NCI-H146 treated with DMSO at 0.1 percent for 48 hours (cell line): Measurements from ENCODE around the gene STK4.

Experiments
- DNase-seq: peaks from one replicate; lab custom pipeline; 2025; ENCODE audit not compliant: unreplicated experiment; lab: John Stamatoyannopoulos, UW

STK4 gene

GRCh38 chr20:45104786-45105185, 138.5 kb downstream of the STK4 start:
- DNase-seq: no peak

GRCh38 chr20:45105317-45105716, 139.0 kb downstream of the STK4 start:
- no peak for DNase-seq

DNA sequence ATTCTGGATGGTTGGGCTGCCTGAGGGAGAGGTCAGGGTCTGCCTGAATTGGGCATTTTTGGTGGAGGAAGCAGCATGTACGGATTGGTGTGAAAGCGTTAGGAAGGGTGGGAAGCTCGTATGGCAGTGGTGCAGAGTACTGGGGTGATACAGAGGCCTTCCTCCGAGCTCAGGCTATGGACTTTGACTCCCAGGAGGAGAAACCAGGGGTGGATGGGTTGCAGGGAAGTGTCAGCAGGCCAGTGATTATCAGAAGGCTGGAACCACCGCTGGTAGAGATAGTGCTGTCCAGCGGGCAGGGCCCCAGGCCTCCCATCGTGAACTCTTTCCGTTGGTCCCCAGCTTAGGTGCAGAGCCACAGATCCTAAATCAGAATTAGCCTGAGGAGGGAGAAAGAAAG, 143.3 kb downstream of the STK4 start:
- no peak for DNase-seq

GRCh38 chr20:45110301-45110700, 144.0 kb downstream of the STK4 start:
- DNase-seq: no peak

DNA sequence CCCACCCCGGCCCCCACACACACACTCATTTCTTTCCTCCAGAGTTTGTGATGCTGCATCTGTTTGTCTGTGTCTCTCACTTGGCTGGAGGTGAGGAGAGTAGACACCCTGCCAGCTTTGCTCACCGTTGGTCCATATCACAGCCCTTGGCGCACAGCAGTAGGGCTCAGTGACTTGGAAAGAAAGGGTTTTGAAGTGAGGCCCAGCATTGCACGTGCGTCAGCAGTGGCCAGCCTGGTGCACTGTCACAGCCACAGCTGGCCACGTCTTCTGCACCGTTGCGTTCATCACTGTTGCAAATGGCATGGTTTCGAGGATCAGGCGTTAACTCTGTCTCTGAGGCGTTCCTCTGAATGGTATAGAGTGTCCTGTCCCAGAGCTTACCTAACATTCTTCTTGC, 145.0 kb downstream of the STK4 start:
- DNase-seq: no peak

GRCh38 chr20:45111799-45112471, 145.6 kb downstream of the STK4 start:
- peak; percentile 3 for DNase-seq

DNA sequence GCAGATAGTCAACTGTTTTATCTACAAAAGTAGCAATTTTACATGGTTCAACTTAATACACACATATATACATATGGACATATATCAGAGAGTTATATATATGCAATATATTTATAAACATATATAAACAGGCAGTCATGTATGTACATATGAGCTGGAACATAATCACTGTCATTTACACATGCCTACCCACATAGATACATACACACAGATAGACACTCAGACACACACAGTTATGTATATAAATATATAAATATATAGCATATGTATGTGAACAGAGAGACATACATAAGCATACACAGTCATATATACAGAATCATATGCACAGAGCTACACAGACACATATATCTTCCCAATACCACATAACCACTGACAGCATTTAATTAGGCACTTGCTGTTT, 146.4 kb downstream of the STK4 start:
- no peak for DNase-seq

DNA sequence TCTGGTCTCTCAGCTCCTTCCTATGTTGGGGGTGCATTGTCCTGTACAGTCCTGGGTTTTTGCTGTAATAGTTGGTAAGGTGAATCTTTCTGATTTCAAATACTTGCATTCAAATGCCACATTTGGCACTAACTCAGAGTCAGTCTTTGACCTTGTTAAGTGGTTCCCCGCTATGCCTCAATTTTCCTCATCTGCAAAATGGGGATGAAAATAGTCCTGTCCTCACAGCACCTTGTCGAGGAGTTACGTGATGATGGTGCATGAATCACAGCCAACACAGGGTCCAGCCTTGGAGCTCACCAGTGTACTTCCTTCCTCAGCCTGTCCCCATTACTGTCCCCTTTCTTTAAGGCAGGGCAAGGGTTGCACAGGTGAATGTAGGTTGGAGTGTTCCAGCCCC, 147.6 kb downstream of the STK4 start:
- DNase-seq: no peak

- DNase-seq: no peak
These were observed 148.4 kb downstream of the STK4 start, which contains the start of gene WFDC5 for GRCh38 chr20:45114465-45115385. Gene WFDC5 (minus strand): TSS chr20:45115174. CDS start chr20:45115083, 91 bp downstream.

DNA sequence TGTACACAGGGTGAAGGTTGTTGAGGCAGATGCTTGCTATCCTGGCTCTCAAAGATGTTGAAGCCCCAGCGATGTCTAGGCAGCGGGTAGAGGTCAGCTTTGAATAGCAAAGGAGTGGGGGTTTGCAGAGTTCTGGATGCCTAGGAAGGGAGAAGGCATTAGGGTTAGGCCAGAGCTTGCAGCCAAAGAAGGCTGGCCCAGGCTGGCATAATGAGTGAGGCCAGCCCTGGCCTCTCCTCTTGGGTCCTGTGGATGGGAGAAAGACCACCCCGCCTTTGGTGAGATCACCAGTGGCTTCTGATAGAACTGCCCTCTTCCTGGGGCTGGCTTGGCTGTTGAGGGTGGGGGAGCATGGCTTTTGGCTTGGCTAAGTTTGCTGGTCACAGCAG, 149.1 kb downstream of the STK4 start:
- no peak for DNase-seq

DNA sequence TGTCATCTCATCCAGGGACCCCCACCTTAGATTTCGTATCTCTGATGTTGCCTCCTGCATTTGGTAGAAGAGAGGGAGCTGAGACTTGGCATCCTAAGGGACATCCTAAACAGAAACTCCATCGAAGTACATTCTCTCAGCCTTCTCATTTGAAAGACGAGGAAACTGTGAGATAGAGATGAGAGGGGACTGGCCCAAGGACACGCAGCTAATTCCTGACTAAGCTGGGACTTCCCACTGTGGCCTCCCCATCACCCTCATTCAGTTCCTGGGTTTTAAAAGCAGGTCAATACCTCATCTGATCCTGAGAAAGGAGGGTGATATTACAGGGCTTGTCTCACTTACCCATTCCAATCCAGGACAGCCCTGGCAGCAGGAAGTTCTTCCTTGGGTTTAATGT, 149.5 kb downstream of the STK4 start:
- no peak for DNase-seq

DNA sequence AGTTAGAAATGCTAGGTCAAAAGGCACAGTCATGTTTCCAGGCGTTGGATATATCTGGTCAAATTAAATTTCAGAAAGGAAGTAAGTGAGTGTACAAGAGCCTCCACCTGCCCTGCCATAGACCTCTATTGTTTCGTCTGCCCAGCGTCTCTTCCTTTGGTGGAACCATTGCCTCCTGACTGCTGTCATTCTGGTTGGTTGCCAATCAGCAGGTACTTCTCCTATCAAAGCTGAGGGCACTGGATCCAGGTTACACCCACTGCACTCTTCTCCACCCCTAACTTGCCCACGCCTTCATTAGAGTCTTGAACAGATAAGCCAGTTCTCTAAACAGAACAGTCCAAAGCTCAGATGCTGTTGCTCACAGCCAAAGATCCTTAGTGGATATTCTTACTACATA, 151.3 kb downstream of the STK4 start:
- DNase-seq: no peak

GRCh38 chr20:45118028-45118427, 151.7 kb downstream of the STK4 start:
- no peak for DNase-seq

DNA sequence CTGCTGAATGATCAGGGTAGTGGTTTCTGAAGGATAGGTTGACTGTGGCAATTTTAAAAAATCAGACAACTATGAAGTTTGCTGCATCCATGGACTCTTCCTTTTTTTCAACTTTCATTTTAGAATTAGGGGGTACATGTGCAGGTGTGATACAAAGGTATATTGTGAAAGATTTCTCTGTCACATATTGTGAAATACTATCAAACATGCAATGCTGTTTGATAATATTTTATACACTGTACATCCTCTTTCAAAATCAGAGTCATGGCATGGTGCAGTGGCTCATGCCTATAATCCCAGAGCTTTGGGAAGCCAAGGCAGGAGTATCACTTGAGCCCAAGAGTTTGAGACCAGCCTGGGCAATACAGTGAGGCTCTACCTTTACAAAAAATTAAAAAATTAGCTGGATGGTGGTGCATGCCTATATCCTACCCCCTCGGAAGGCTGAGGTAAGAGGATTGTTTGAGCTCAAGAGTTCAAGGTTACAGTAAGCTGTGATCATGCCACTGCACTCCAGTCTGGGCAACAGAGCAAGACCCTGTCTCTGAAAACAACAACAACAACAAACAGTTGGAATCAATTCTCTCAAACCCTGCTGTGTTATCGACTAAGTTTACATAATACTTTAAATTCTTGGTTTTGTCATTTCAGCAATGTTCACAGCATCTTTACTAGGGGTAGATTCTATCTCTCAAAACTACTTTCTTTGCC, 153.4 kb downstream of the STK4 start:
- no peak for DNase-seq

DNA sequence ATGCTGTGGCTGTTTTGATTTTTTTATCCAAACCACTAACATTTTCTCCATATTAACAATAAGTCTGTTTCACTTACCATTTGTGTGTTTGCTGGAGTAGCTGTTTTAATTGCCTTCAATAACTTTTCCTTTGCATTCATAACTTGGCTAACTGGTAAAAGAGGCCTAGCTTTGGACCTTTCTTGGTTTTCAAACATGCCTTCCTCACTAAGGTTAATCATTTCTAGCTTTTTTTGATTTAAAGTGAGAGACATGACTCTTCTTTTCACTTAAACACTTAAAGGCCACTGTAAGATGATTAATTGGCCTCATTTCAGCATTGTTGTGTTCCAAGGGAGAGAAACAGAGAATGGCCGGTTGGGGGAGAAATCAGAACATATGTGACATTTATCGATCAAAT, 155.1 kb downstream of the STK4 start:
- no peak for DNase-seq

- no peak for DNase-seq
These were observed 158.1 kb downstream of the STK4 start, which contains the start of gene WFDC12 for GRCh38 chr20:45124365-45124764. Gene WFDC12 (minus strand): TSS chr20:45124465. CDS start chr20:45124447, 18 bp downstream.

DNA sequence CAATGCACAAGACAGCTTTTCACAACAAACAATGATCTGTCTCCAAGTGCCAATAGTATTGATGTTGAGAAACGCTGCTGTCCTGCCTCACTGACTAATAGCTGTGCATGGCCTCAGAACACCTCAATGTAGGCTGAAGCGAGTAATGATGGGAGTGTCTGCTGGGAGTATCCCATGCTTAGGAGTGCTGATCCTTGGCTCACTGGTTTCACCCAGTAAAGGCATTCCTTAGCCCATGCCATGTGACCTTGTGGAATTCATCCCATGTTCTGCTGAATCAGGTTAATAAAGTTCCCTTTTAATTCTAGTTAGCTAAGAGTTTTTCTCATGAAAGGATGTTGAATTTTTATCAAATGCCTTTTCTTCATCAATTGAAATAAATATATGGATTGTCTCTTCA, 161.8 kb downstream of the STK4 start:
- no peak for DNase-seq
